B cell (primary cell): ENCODE results near the gene CPA5. TPM values are rescaled to one million over a fixed set of nuclear protein-coding genes. Genes with fewer than 3 reads are reported as not detected.
"Not testable (repeated sequence)": the region's sequence is repeated elsewhere in the genome, so short reads cannot be mapped to it uniquely, and the experiment has no call there.

Source experiments
- ATAC-seq: fragments of 200-7000 bp; cut with Tn5 transposase; one replicate; pipeline ENCODE4 v1.10.0; 2021; ENCODE audit warnings: low read depth, mild to moderate bottlenecking, moderate number of reproducible peaks, moderate library complexity
- CTCF ChIA-PET: fragments of 350-600 bp; sonication (Branson Sonifier 250); formaldehyde crosslinking; loops from one replicate; lab custom pipeline; 2021; ENCODE audit warnings: antibody characterized with exemption, inconsistent platforms; lab: Charles Lee
- POLR2A ChIA-PET: fragments of 350-600 bp; sonication (Branson Sonifier 250); formaldehyde crosslinking; loops from one replicate; lab custom pipeline; 2021; ENCODE audit warnings: antibody characterized with exemption; lab: Charles Lee
- DNase-seq: peaks from one replicate; pipeline ENCODE4 v3.0.0; 2013
- H2AFZ ChIP-seq: 2 replicates; pipeline ENCODE4 v1.6.1; 2012; ENCODE audit warnings: mild to moderate bottlenecking, low read depth, low read length; ENCODE audit not compliant: insufficient read depth, poor library complexity, severe bottlenecking
- H3K27ac ChIP-seq, 2 donors: 1 replicate in 1 of 2; 2 replicates in 1 of 2; pipeline ENCODE4 v1.5.1; 2012 to 2013; ENCODE audit warnings: low read length in 2 of 2, mild to moderate bottlenecking in 2 of 2, moderate library complexity in 1 of 2
- H3K27me3 ChIP-seq, 4 experiments: fragments of 200-600 bp in 1 of 4; sonication (generic) in 1 of 4; replicated peaks in 1 of 4; 1 replicate in 2 of 4; 2 replicates in 2 of 4; pipeline versions ENCODE4 v1.6.1 to v1.7.0; 2013 to 2016; ENCODE audit warnings: low read length in 3 of 4, mild to moderate bottlenecking in 2 of 4, mixed read lengths in 1 of 4, moderate library complexity in 1 of 4; ENCODE audit not compliant: insufficient read depth in 4 of 4, control insufficient read depth in 3 of 4; ENCODE audit errors: control extremely low read depth in 1 of 4
- H3K36me3 ChIP-seq, 2 experiments: replicated peaks in 1 of 2; 1 replicate in 1 of 2; 2 replicates in 1 of 2; pipeline versions ENCODE4 v1.6.1 to v1.7.1; 2013; ENCODE audit warnings: low read length in 1 of 2; ENCODE audit not compliant: insufficient read depth in 2 of 2, control insufficient read depth in 1 of 2; ENCODE audit errors: control extremely low read depth in 1 of 2, extremely low read depth in 1 of 2
- H3K4me1 ChIP-seq, 2 donors: fragments of 200-600 bp in 1 of 2; sonication (generic) in 1 of 2; 1 replicate in 1 of 2; 2 replicates in 1 of 2; pipeline versions ENCODE4 v1.5.1 to v1.6.1; 2013 to 2017; ENCODE audit warnings: low read length in 2 of 2; ENCODE audit not compliant: control insufficient read depth in 2 of 2, insufficient read depth in 2 of 2
- H3K4me2 ChIP-seq: replicated peaks from 2 replicates; pipeline ENCODE3; 2012; ENCODE audit warnings: mild to moderate bottlenecking, low read depth, low read length; ENCODE audit not compliant: poor library complexity, severe bottlenecking
- H3K4me3 ChIP-seq, 5 experiments: fragments of 200-600 bp in 1 of 5; sonication (generic) in 1 of 5; 1 replicate in 3 of 5; 2 replicates in 2 of 5; pipeline versions ENCODE4 v1.5.1 to v1.7.0; 2011 to 2016; ENCODE audit warnings: low read length in 4 of 5, mild to moderate bottlenecking in 4 of 5, low read depth in 2 of 5, control low read depth in 1 of 5, moderate library complexity in 1 of 5; ENCODE audit not compliant: insufficient read depth in 1 of 5; ENCODE audit errors: control extremely low read depth in 1 of 5, extremely low read depth in 1 of 5
- H3K79me2 ChIP-seq: fragments of 200-600 bp; sonication (generic); one replicate; pipeline ENCODE4 v1.6.0; 2016; ENCODE audit warnings: low read length; ENCODE audit not compliant: control insufficient read depth, insufficient read depth
- H3K9ac ChIP-seq: fragments of 200-600 bp; sonication (generic); 2 replicates; pipeline ENCODE4 v1.6.1; 2017; ENCODE audit warnings: mild to moderate bottlenecking, low read length, moderate library complexity
- H3K9me3 ChIP-seq, 3 donors: one replicate each; pipeline versions ENCODE4 v1.6.1 to v1.7.1; 2013; ENCODE audit warnings: low read length in 2 of 3; ENCODE audit not compliant: control insufficient read depth in 2 of 3, insufficient read depth in 1 of 3; ENCODE audit errors: control extremely low read depth in 1 of 3
- H4K20me1 ChIP-seq: 2 replicates; pipeline ENCODE4 v1.6.0; 2012; ENCODE audit warnings: mild to moderate bottlenecking, low read length; ENCODE audit not compliant: insufficient read depth, control insufficient read depth, poor library complexity, severe bottlenecking
- H3K27ac Mint-ChIP-seq: one replicate; pipeline ENCODE4 v1.8.0; 2021; ENCODE audit warnings: mixed read lengths
- H3K27me3 Mint-ChIP-seq: one replicate; pipeline ENCODE4 v1.8.0; 2021; ENCODE audit warnings: mixed read lengths
- H3K4me1 Mint-ChIP-seq: one replicate; pipeline ENCODE4 v1.8.0; 2021; ENCODE audit warnings: mixed read lengths
- H3K4me3 Mint-ChIP-seq: one replicate; pipeline ENCODE4 v1.8.0; 2021; ENCODE audit warnings: mixed read lengths
- H3K9me3 Mint-ChIP-seq: one replicate; pipeline ENCODE4 v1.8.0; 2022; ENCODE audit warnings: mixed read lengths; ENCODE audit not compliant: insufficient read depth
- EZH2 ChIP-seq: IDR thresholded peaks from 2 replicates; pipeline ENCODE4 v1.6.1; 2012; ENCODE audit warnings: borderline replicate concordance, low read depth, mild to moderate bottlenecking, moderate library complexity, low read length; ENCODE audit not compliant: insufficient read depth, poor library complexity, severe bottlenecking
- WGBS: methylation state at CpG from one replicate; pipeline ENCODE4 v1.1.5; 2013; ENCODE audit warnings: missing lambda C conversion rate; ENCODE audit not compliant: insufficient coverage; 5-methylcytosine and 5-hydroxymethylcytosine counted together
- intact Hi-C: fragments of 100-400 bp; cut with micrococcal nuclease; formaldehyde crosslinking; loops from one replicate; pipeline ENCODE4 v1.10.0; 2022
- polyA plus RNA-seq: library from polyadenylated mRNA; depleted of rRNA; stranded (reverse); fragments of >200 nt; gene quantifications from 2 replicates; pipeline ENCODE4 v1.2.3, GENCODE V29; 2012
- total RNA-seq, 2 donors: library from RNA; stranded (reverse); fragments of 120-200 nt in 1 of 2; gene quantifications; 1 replicate in 1 of 2; 2 replicates in 1 of 2; pipeline versions ENCODE4 v1.2.3 to v1.2.4, GENCODE V29; 2013 to 2022
- TF ChIP-seq, protein P1 (sequence below): fragments of 200-600 bp; IDR thresholded peaks from one replicate; pipeline ENCODE4 v1.8.0; 2022; ENCODE audit warnings: antibody characterized with exemption, mild to moderate bottlenecking

CPA5 gene
- total and polyA plus RNA-seq, 2 donors (not counting 1 experiment from before 2014, with no cell fraction given) = not detected

DNA sequence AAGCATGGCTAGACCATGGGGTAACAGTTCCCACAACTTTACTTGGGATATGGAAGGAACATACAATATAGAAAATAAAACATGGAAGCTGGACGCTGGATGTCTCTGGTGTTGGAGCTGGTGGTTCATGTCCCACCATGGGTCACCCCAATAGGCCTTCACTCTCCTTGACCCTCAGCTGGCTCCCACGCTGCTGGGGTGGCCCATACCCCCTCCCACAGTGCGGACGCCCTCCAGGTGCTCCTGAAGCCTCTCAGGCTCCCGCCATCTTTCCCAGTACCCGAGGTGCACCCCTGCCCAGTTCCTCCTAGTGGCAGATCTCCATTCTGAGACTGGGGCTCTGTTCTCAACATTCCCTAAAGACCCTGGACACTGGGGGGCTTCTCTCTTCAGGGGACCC lies 29.9 kb downstream of the CPA5 start:
- no peak overlapping the region for H3K9ac ChIP-seq
- DNase-seq = no peak
- ChIA-PET POLR2A (no interaction called here), CTCF (no interaction called here)
- Mint-ChIP-seq H3K27ac (no peak overlapping the region), H3K4me1 (no peaks in the 10 kb centered on the region), H3K9me3 (peaks cover 5% of the 10 kb centered on the region), H3K27me3 (no peaks in the 10 kb centered on the region), H3K4me3 (no peak overlapping the region)
- no peaks in the 10 kb centered on the region for H3K79me2 ChIP-seq
- no peak overlapping the region for H3K4me2 ChIP-seq
- H3K4me3 ChIP-seq = no peak overlapping the region
- H3K27ac ChIP-seq = no peak overlapping the region
- H3K36me3 ChIP-seq = no peaks in the 10 kb centered on the region
- H4K20me1 ChIP-seq = no peaks in the 10 kb centered on the region
- no peaks in the 10 kb centered on the region for H3K4me1 ChIP-seq
- intact Hi-C loops = no loop called here
- peaks cover 0 to 16% (median 0%) of the 10 kb centered on the region in 3 donors for H3K9me3 ChIP-seq
- H2AFZ ChIP-seq = no peak overlapping the region
- TF ChIP-seq, protein P1, sequence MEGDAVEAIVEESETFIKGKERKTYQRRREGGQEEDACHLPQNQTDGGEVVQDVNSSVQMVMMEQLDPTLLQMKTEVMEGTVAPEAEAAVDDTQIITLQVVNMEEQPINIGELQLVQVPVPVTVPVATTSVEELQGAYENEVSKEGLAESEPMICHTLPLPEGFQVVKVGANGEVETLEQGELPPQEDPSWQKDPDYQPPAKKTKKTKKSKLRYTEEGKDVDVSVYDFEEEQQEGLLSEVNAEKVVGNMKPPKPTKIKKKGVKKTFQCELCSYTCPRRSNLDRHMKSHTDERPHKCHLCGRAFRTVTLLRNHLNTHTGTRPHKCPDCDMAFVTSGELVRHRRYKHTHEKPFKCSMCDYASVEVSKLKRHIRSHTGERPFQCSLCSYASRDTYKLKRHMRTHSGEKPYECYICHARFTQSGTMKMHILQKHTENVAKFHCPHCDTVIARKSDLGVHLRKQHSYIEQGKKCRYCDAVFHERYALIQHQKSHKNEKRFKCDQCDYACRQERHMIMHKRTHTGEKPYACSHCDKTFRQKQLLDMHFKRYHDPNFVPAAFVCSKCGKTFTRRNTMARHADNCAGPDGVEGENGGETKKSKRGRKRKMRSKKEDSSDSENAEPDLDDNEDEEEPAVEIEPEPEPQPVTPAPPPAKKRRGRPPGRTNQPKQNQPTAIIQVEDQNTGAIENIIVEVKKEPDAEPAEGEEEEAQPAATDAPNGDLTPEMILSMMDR = no peak
- no peak for TF ChIP-seq EZH2
- WGBS = 90% methylated on average over 5 of the region's 6 CpGs
- no peak for ATAC-seq
- H3K27me3 ChIP-seq = no peaks in the 10 kb centered on the region

DNA sequence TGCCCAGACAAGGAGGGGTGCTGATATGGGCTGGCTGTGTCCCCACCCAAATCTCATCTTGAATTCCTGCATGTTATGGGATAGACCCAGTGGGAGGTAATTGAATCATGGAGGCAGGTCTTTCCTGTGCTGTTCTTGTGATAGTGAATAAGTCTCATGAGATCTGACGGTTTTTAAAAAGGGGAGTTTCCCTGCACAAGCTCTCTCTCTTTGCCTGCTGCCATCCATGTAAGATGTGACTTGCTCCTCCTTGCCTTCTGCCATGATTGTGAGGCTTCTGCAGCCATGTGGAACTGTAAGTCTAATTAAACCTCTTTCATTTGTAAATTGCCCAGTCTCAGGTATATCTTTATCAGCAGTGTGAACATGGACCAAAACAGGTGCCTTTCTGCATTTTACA lies 31.8 kb downstream of the CPA5 start:
- H3K27me3 Mint-ChIP-seq, ATAC-seq, H3K9me3 Mint-ChIP-seq, DNase-seq, H3K27ac ChIP-seq, H3K27me3 ChIP-seq, H3K27ac Mint-ChIP-seq, POLR2A ChIA-PET, H3K4me3 ChIP-seq, H3K4me3 Mint-ChIP-seq, H2AFZ ChIP-seq, H3K4me1 Mint-ChIP-seq, H3K4me1 ChIP-seq, H3K9ac ChIP-seq, H3K4me2 ChIP-seq, H3K36me3 ChIP-seq, H3K79me2 ChIP-seq, H4K20me1 ChIP-seq, CTCF ChIA-PET, intact Hi-C loops: not testable (repeated sequence)
- no CpG with 5 or more reads among the region's 1 CpG for WGBS
- peaks cover 0 to 16% (median 0%) of the 10 kb centered on the region in 3 donors for H3K9me3 ChIP-seq
